H1 (cell line): ENCODE data around the gene DHRS3. TPM values are rescaled to one million over a fixed set of nuclear protein-coding genes. Genes with fewer than 3 reads are reported as not detected.

Source experiments
- CTCF ChIA-PET: fragments of 300-600 bp; sonication (Branson Sonifier 250); formaldehyde crosslinking; loops from one replicate; lab custom pipeline; 2021; ENCODE audit not compliant: partially characterized antibody; lab: Charles Lee
- POLR2A ChIA-PET: fragments of 300-600 bp; sonication (Branson Sonifier 250); formaldehyde crosslinking; loops from one replicate; lab custom pipeline; 2021; ENCODE audit warnings: inconsistent platforms; ENCODE audit not compliant: partially characterized antibody; lab: Charles Lee
- DNase-seq, 2 experiments: peaks; one replicate each; pipeline versions ENCODE4 v3.0.0 to v3.0.0-alpha.2; 2010 to 2022; ENCODE audit warnings: low spot score in 2 of 2, low read depth in 1 of 2, mixed read lengths in 1 of 2
- FAIRE-seq: peaks from 2 replicates; lab custom pipeline; 2011; peaks lifted over from hg19 to GRCh38; lab: Jason Lieb, UNC
- H2AFZ ChIP-seq: 2 replicates; pipeline ENCODE4 v1.8.1; 2012; ENCODE audit warnings: low read length, inconsistent platforms
- H2AK5ac ChIP-seq: 2 replicates; pipeline ENCODE4 v1.6.1; 2013; ENCODE audit warnings: low read depth, low read length
- H2BK120ac ChIP-seq: replicated peaks from 2 replicates; pipeline ENCODE3; 2013; ENCODE audit warnings: low read depth, low read length, inconsistent platforms
- H2BK12ac ChIP-seq: 2 replicates; pipeline ENCODE4 v1.6.1; 2013; ENCODE audit warnings: low read depth, low read length
- H2BK15ac ChIP-seq: 2 replicates; pipeline ENCODE4 v1.6.1; 2013; ENCODE audit warnings: low read length
- H2BK20ac ChIP-seq: 2 replicates; pipeline ENCODE4 v1.6.1; 2013; ENCODE audit warnings: low read length
- H2BK5ac ChIP-seq: 2 replicates; pipeline ENCODE4 v1.6.1; 2013; ENCODE audit warnings: low read depth, low read length
- H3K14ac ChIP-seq: 2 replicates; pipeline ENCODE4 v1.6.1; 2013; ENCODE audit warnings: inconsistent platforms; ENCODE audit not compliant: insufficient read length
- H3K18ac ChIP-seq: 2 replicates; pipeline ENCODE4 v1.6.1; 2013; ENCODE audit warnings: low read length; ENCODE audit errors: extremely low read depth
- H3K23ac ChIP-seq: 2 replicates; pipeline ENCODE4 v1.6.1; 2013; ENCODE audit warnings: inconsistent platforms; ENCODE audit not compliant: insufficient read length
- H3K23me2 ChIP-seq: 2 replicates; pipeline ENCODE4 v1.6.1; 2013; ENCODE audit warnings: low read depth, low read length
- H3K27ac ChIP-seq: 2 replicates; pipeline ENCODE4 v1.6.1; 2011; ENCODE audit warnings: low read depth, low read length, inconsistent platforms
- H3K27me3 ChIP-seq, 4 experiments: replicated peaks in 1 of 4; 1 replicate in 1 of 4; 2 replicates in 3 of 4; pipeline versions ENCODE4 v1.6.1 to v1.8.1; 2011 to 2013; ENCODE audit warnings: low read length in 3 of 4, mild to moderate bottlenecking in 3 of 4, inconsistent platforms in 2 of 4, mixed read lengths in 2 of 4, moderate library complexity in 1 of 4; ENCODE audit not compliant: control insufficient read depth in 3 of 4, insufficient read depth in 3 of 4; ENCODE audit errors: extremely low read depth in 1 of 4
- H3K36me3 ChIP-seq, 4 experiments: 2 replicates each; pipeline versions ENCODE4 v1.6.1 to v1.8.1; 2011 to 2013; ENCODE audit warnings: mild to moderate bottlenecking in 4 of 4, low read length in 3 of 4, moderate library complexity in 2 of 4, control low read depth in 1 of 4, inconsistent platforms in 1 of 4; ENCODE audit not compliant: insufficient read depth in 4 of 4, control insufficient read depth in 2 of 4
- H3K4ac ChIP-seq: replicated peaks from 2 replicates; pipeline ENCODE3; 2013; ENCODE audit warnings: low read length, low read depth, mixed read lengths, inconsistent platforms; ENCODE audit not compliant: insufficient read length
- H3K4me1 ChIP-seq, 4 experiments: replicated peaks in 1 of 4; 1 replicate in 1 of 4; 2 replicates in 3 of 4; pipeline versions ENCODE4 v1.6.1 to v1.8.1; 2011 to 2013; ENCODE audit warnings: low read length in 3 of 4, inconsistent platforms in 2 of 4, mixed read lengths in 1 of 4; ENCODE audit not compliant: insufficient read depth in 4 of 4, control insufficient read depth in 3 of 4
- H3K4me2 ChIP-seq, 2 experiments: 2 replicates each; pipeline versions ENCODE4 v1.6.1 to v1.8.1; 2011 to 2013; ENCODE audit warnings: low read depth in 2 of 2, low read length in 2 of 2, control low read depth in 1 of 2, inconsistent platforms in 1 of 2, mild to moderate bottlenecking in 1 of 2; ENCODE audit not compliant: insufficient read depth in 1 of 2
- H3K4me3 ChIP-seq, 4 experiments: fragments of 200-600, 300-600 bp in 1 of 4; sonication (generic), shearing (Covaris generic), sonication (Bioruptor Twin) in 1 of 4; 2 replicates each; pipeline versions ENCODE4 v1.5.1 to v1.8.1; 2011 to 2016; ENCODE audit warnings: low read length in 4 of 4, low read depth in 3 of 4, control low read depth in 2 of 4, inconsistent platforms in 2 of 4, mild to moderate bottlenecking in 2 of 4, mixed read lengths in 1 of 4, moderate library complexity in 1 of 4; ENCODE audit not compliant: insufficient read depth in 2 of 4; ENCODE audit errors: extremely low read depth in 1 of 4
- H3K56ac ChIP-seq: replicated peaks from 2 replicates; pipeline ENCODE3; 2013; ENCODE audit warnings: low read depth, mild to moderate bottlenecking, mixed read lengths, low read length, inconsistent platforms; ENCODE audit not compliant: insufficient read length
- H3K79me1 ChIP-seq: 2 replicates; pipeline ENCODE4 v1.6.1; 2013; ENCODE audit warnings: low read depth, low read length, control low read depth
- H3K79me2 ChIP-seq, 2 experiments: 2 replicates each; pipeline versions ENCODE4 v1.6.1 to v1.8.1; 2012 to 2013; ENCODE audit warnings: low read length in 2 of 2, mild to moderate bottlenecking in 2 of 2, inconsistent platforms in 1 of 2; ENCODE audit not compliant: insufficient read depth in 2 of 2, control insufficient read depth in 1 of 2
- H3K9ac ChIP-seq, 4 experiments: replicated peaks in 1 of 4; 1 replicate in 1 of 4; 2 replicates in 3 of 4; pipeline versions ENCODE4 v1.6.1 to v1.8.1; 2011 to 2013; ENCODE audit warnings: low read depth in 3 of 4, low read length in 3 of 4, control low read depth in 2 of 4, mild to moderate bottlenecking in 2 of 4, moderate library complexity in 2 of 4, inconsistent platforms in 1 of 4; ENCODE audit errors: extremely low read depth in 1 of 4
- H3K9me3 ChIP-seq, 2 experiments: 2 replicates each; pipeline versions ENCODE4 v1.6.1 to v1.8.1; 2012 to 2013; ENCODE audit warnings: mild to moderate bottlenecking in 2 of 2, moderate library complexity in 2 of 2, control low read depth in 1 of 2, inconsistent platforms in 1 of 2, low read depth in 1 of 2, low read length in 1 of 2, mixed read lengths in 1 of 2; ENCODE audit not compliant: insufficient read depth in 2 of 2
- H4K20me1 ChIP-seq, 2 experiments: replicated peaks in 1 of 2; 2 replicates each; pipeline versions ENCODE3 to v1.8.1; 2011 to 2013; ENCODE audit warnings: inconsistent platforms in 2 of 2, low read length in 2 of 2, mild to moderate bottlenecking in 1 of 2; ENCODE audit not compliant: insufficient read depth in 2 of 2, control insufficient read depth in 1 of 2
- H4K5ac ChIP-seq: 2 replicates; pipeline ENCODE4 v1.6.1; 2013; ENCODE audit warnings: low read length, low read depth, mixed read lengths, inconsistent platforms; ENCODE audit not compliant: insufficient read length
- H4K8ac ChIP-seq: 2 replicates; pipeline ENCODE4 v1.8.0; 2013; ENCODE audit warnings: mild to moderate bottlenecking, moderate library complexity, low read length, inconsistent platforms; ENCODE audit not compliant: insufficient read depth; ENCODE audit errors: extremely low read depth
- H4K91ac ChIP-seq: replicated peaks from 2 replicates; pipeline ENCODE3; 2013; ENCODE audit warnings: low read length, mixed read lengths, inconsistent platforms; ENCODE audit not compliant: insufficient read length
- POLR2AphosphoS5 ChIP-seq: IDR thresholded peaks from 2 replicates; pipeline ENCODE4 v1.6.1; 2011; ENCODE audit warnings: low read depth, low read length
- SP1 ChIP-seq: IDR thresholded peaks from 2 replicates; pipeline ENCODE4 v1.6.1; 2011; ENCODE audit warnings: low read depth, low read length
- TEAD4 ChIP-seq: IDR thresholded peaks from 2 replicates; pipeline ENCODE4 v1.6.1; 2012; ENCODE audit warnings: low read depth, low read length, inconsistent platforms, mixed read lengths
- WGBS, 2 experiments: shearing (Covaris generic) in 1 of 2; methylation state at CpG; one replicate each; pipeline versions ENCODE4 v1.1.6 to v1.1.7; 2013 to 2015; ENCODE audit warnings: low lambda C conversion rate in 2 of 2, mixed read lengths in 2 of 2, inconsistent platforms in 1 of 2, low coverage in 1 of 2, missing lambda C conversion rate in 1 of 2; ENCODE audit not compliant: insufficient replicate concordance in 2 of 2, insufficient coverage in 1 of 2, insufficient read length in 1 of 2; ENCODE audit errors: extremely low coverage in 1 of 2, missing lambda C conversion rate in 1 of 2; 5-methylcytosine and 5-hydroxymethylcytosine counted together
- polyA plus RNA-seq, 7 experiments: library from polyadenylated mRNA; depleted of rRNA in 3 of 7; stranded (reverse) in 5 of 7; unstranded in 2 of 7; fragments of >200 nt in 5 of 7; fragments of 200-250 nt in 2 of 7; gene quantifications; 1 replicate in 5 of 7; 2 replicates in 1 of 7; 4 replicates in 1 of 7; pipeline versions ENCODE4 v1.2.1 to v1.2.3, GENCODE V29; 2011 to 2013; ENCODE audit warnings: missing spikeins in 2 of 7, mixed read lengths in 2 of 7
- total RNA-seq: library from RNA; stranded (reverse); fragmentation: NEBNext Ultra II Directional; extraction: Animal tissue kit (Norgen Biotek cat#: 25700); gene quantifications from 2 replicates; pipeline ENCODE4 v1.2.1, GENCODE V29; 2021

The DHRS3 gene
- total and polyA plus RNA-seq, 2 of the 8 experiments (the other 6 are each of a cell fraction or from before 2014, with no cell fraction given), result 32.5 to 36.4 TPM

- H3K23me2 ChIP-seq, result no peaks in the 10 kb centered on the region
- ChIA-PET POLR2A (interaction anchor here (0.9 kb wide), 1 partner anchor 13 kb away, joined by 4 read pairs; no protein-coding TSS in a partner anchor), CTCF (interaction anchor here (1.5 kb wide), 1 partner anchor 65 kb away, joined by 3 read pairs; the partner anchor contains the start of gene DHRS3)
- 0 out of 2 replicates have a peak overlapping the region, but pooled peaks have one; percentile 3 for H4K8ac ChIP-seq
- no peak overlapping the region for H2BK5ac ChIP-seq
- no peak overlapping the region; the same call in 1 of the 2 replicates for H3K18ac ChIP-seq
- H2BK20ac ChIP-seq, result no peak overlapping the region
- no peak overlapping the region for H3K56ac ChIP-seq
- no peaks in the 10 kb centered on the region for H4K20me1 ChIP-seq
- no peak overlapping the region; the same call in 1 of the 2 replicates for H2BK15ac ChIP-seq
- no peaks in the 10 kb centered on the region for H3K27me3 ChIP-seq
- peaks cover 3 to 10% of the 10 kb centered on the region in 2 experiments; a peak in 3 of 4 replicates for H3K9me3 ChIP-seq
- H4K91ac ChIP-seq, result no peak overlapping the region
- no peaks in the 10 kb centered on the region for H3K79me2 ChIP-seq
- H3K4ac ChIP-seq, result no peak overlapping the region
- no peak overlapping the region for H2AK5ac ChIP-seq
- H3K36me3 ChIP-seq, result no peaks in the 10 kb centered on the region
- H2AFZ ChIP-seq, result peak overlapping the region; percentile 96; the same call in 1 of the 2 replicates
- WGBS, 2 experiments, result 89% methylated on average over 16 of the region's 16 CpGs; no CpG with 5 or more reads in 1 of the 2 experiments
- H4K5ac ChIP-seq, result no peak overlapping the region
- no peak for FAIRE-seq
- peak overlapping the region; percentile 50; the same call in 1 of the 2 replicates for H2BK12ac ChIP-seq
- H3K9ac ChIP-seq, result no peak overlapping the region
- no peak for DNase-seq
- no peaks in the 10 kb centered on the region for H3K79me1 ChIP-seq
- H2BK120ac ChIP-seq, result peak overlapping the region; percentile 55
- H3K4me2 ChIP-seq, result no peak overlapping the region
- peaks cover 0 to 5% (median 3%) of the 10 kb centered on the region in 4 experiments; a peak in 4 of 7 replicates for H3K4me1 ChIP-seq
- no peak overlapping the region for H3K23ac ChIP-seq
- H3K27ac ChIP-seq, result no peak overlapping the region
- no peak overlapping the region for H3K4me3 ChIP-seq
- no peak overlapping the region for H3K14ac ChIP-seq
- TF ChIP-seq POLR2AphosphoS5 (no peak), TEAD4 (peak; percentile 57; the same call in 1 of the 2 replicates), SP1 (no peak)
Observed at GRCh38 chr1:12552951-12553921, 64.8 kb downstream of the DHRS3 start.
